ENCODE measurements around the gene ASAP3.

Gene ASAP3

GRCh38 chr1:23477359-23478144 is 6.4 kb downstream of the ASAP3 start:
- no peak overlapping the region for H3K4me3 ChIP-seq (ENCODE audit: low read length)
- no peak for DNase-seq (ENCODE audit: low read depth)
- TF ChIP-seq CTCF (conservative IDR thresholded peaks at IDR 0.05; ENCODE audit: low read length) = no peak

- peak; percentile 85 for DNase-seq (ENCODE audit: low read depth)
- H3K4me3 ChIP-seq (ENCODE audit: low read length) = no peak overlapping the region
- no peak for TF ChIP-seq CTCF (conservative IDR thresholded peaks at IDR 0.05; ENCODE audit: low read length)
Measured at GRCh38 chr1:23475641-23476040, 8.3 kb downstream of the ASAP3 start.

GRCh38 chr1:23475134-23475628 is 8.8 kb downstream of the ASAP3 start:
- DNase-seq (ENCODE audit: low read depth) = peak; percentile 90
- no peak for TF ChIP-seq CTCF (conservative IDR thresholded peaks at IDR 0.05; ENCODE audit: low read length)
- no peak overlapping the region for H3K4me3 ChIP-seq (ENCODE audit: low read length)

- DNase-seq (ENCODE audit: low read depth) = peak; percentile 38
- TF ChIP-seq CTCF (conservative IDR thresholded peaks at IDR 0.05; ENCODE audit: low read length) = no peak
- H3K4me3 ChIP-seq (ENCODE audit: low read length) = no peak overlapping the region
Measured at GRCh38 chr1:23473037-23473800, 10.8 kb downstream of the ASAP3 start.

GRCh38 chr1:23472351-23473036 is 11.5 kb downstream of the ASAP3 start:
- no peak overlapping the region for H3K4me3 ChIP-seq (ENCODE audit: low read length)
- DNase-seq (ENCODE audit: low read depth) = no peak
- no peak for TF ChIP-seq CTCF (conservative IDR thresholded peaks at IDR 0.05; ENCODE audit: low read length)

GRCh38 chr1:23471473-23472075 is 12.4 kb downstream of the ASAP3 start:
- no peak for TF ChIP-seq CTCF (conservative IDR thresholded peaks at IDR 0.05; ENCODE audit: low read length)
- peak; percentile 24 for DNase-seq (ENCODE audit: low read depth)
- H3K4me3 ChIP-seq (ENCODE audit: low read length) = no peak overlapping the region
